GM10266 (cell line): ENCODE data around the gene NOXRED1.

Source experiments
- DNase-seq: peaks from one replicate; pipeline ENCODE4 v3.0.0; 2012; ENCODE audit errors: extremely low spot score
- CTCF ChIP-seq: IDR thresholded peaks from 2 replicates; pipeline ENCODE4 v1.5.1; 2012; ENCODE audit warnings: mild to moderate bottlenecking, low read depth; ENCODE audit not compliant: control insufficient read depth, insufficient read depth; ENCODE audit errors: missing control alignments

The NOXRED1 gene

GRCh38 chr14:77423423-77423822 is at the start of gene NOXRED1:
TSS of gene NOXRED1 (minus strand) at chr14:77423523. CDS start at chr14:77422889, 634 bp downstream.
- TF ChIP-seq CTCF: no peak
- DNase-seq: no peak

DNA sequence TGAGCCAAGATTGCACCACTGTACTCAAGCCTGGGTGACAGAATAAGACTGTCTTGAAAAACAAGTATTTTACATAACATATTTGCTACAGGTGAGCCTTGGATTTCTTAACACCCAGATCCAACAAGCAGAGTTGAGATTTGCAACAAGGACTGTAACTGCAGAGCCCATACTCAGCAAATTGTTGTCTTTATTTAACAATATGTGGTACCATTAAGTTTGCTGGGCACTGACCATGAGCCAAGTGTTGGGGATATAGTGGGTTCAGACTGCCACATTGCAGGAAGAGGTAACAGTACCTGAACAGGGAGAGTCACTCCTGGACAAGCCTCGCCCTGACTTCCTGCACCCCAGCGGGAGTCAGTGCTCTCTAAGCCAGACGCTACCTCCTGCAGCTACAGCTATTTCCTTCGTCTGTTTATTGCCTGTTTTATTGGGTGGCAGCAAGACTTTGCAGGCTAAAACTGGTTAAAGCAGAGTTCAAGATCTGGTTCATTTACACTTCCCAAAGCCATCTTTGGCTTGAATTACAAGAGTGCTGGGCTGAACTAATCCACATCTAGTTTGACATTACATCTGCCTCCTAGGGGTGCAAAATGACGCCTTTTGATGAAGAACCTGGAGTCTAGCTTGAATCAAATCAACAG is 47.0 kb upstream of the NOXRED1 start:
- DNase-seq: no peak
- TF ChIP-seq CTCF: no peak

GRCh38 chr14:77469539-77469938 is 46.2 kb upstream of the NOXRED1 start:
- no peak for DNase-seq
- no peak for TF ChIP-seq CTCF

DNA sequence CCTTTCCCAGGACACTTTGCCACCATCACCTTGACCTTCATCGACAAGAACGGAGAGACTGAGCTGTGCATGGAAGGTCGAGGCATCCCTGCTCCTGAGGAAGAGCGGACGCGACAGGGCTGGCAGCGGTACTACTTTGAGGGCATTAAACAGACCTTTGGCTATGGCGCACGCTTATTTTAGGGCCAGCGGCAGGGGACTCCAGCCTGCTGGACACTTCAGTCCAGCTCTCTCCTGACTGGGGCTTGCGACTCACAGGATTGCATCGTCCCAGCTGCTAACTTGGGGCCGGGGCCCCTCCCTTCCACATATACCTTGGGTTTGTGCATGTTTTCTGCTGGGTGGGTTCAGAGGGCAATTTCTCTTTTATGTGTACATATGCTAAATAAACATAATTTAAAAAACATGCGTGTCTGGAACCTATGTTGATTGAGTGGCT is 45.8 kb upstream of the NOXRED1 start:
- TF ChIP-seq CTCF: no peak
- DNase-seq: no peak

GRCh38 chr14:77467801-77468200 is 44.5 kb upstream of the NOXRED1 start:
- no peak for TF ChIP-seq CTCF
- no peak for DNase-seq

- TF ChIP-seq CTCF: peak; percentile 78
- peak; percentile 50 for DNase-seq
Observed at GRCh38 chr14:77459072-77459723, 35.9 kb upstream of the NOXRED1 start.

DNA sequence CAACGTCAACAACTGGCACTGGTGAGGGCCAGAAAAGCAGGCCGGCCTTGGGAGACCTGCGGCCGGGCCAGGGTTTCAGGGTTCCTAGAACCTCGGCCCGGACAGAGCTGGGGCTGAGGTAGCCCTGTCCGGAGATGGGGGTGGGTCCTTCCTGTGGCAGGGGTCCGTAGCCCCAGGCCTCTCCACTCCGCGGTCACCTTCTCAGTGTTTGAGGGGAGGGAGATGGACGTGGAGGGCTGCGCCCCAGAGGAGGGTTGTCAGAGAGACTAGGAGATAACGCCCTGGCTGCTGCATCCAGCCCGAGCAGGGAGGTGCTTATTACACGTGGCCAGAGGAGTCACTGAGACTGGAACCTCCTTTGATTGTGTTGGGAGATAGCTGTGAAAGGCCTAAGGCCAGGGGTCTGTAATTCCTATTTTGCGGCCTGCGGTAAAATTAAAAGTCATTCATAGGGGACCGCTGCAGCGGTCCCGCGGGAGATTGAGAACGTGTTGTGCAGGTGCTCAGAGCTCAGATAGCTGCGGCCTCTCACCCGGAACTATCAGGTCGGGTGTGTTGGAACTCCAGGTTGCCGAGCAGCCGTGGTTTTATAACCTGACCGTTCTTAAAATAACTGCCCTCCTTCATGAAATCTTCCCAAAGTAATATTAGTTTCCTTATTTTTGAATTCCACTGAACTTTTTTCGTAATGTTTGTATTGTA is 35.1 kb upstream of the NOXRED1 start:
- TF ChIP-seq CTCF: no peak
- no peak for DNase-seq
